Measurements from ENCODE around the gene APOL3. TPM values are rescaled to one million over a fixed set of nuclear protein-coding genes. Genes with fewer than 3 reads are reported as not detected.

Gene APOL3
- total and polyA plus RNA-seq, 2 of the 13 experiments (the other 11 are each of a cell fraction or from before 2014, with no cell fraction given): 3.8 to 5.4 TPM

DNA sequence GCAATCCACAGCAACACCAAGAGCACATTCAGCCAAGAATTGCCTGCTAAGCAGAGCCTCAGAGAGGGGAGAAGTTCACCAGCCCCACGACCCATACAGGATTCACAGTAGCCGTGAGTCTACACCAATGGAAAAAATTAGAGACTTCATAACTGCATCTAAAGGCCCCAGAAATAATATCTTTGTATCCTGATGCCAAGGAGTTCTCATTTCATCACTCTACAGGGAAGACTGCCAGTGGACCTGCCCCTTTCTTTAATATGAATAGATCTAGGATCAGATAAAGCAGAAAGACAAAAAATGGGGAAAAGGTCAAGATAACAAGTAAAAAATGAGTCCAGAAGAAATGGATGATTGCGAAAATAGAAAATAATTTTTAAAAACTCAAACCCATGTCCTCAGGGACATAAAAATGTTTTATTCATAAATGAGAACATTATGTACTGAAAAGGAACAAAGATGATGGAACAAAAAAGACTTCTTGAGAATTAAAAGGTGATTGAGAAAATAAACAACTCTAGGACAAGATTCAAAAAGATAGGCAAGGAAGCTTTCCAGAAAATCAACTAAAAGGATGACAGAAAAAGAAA lies 9.5 kb downstream of the APOL3 start:
- ATAC-seq (no peak), DNase-seq (ENCODE audit: low spot score) (no peak), FAIRE-seq (no peak)
- 87% methylated on average over 3 of the region's 3 CpGs for WGBS (ENCODE audit: low lambda C conversion rate)
- H2AFZ ChIP-seq (ENCODE audit: low read length): no peak overlapping the region
- no peak overlapping the region for H3K9ac ChIP-seq (ENCODE audit: insufficient read depth, low read depth, low read length)
- ChIA-PET POLR2A (no interaction called here), CTCF (ENCODE audit: low intra/inter-chr PET ratio, low total read pairs) (no interaction called here)
- H3K27me3 ChIP-seq (ENCODE audit: control insufficient read depth in 1 of 2, insufficient read depth in 2 of 2, low read length in 2 of 2): no peaks in the 10 kb centered on the region; a peak in 1 of 5 replicates
- intact Hi-C loops (cut with micrococcal nuclease; ENCODE audit: unreplicated experiment) (no loop called here), in situ Hi-C loops (cut with HindIII; ENCODE audit: extremely low pct_ligation_motif_present, low pct_unique_long_range_greater_than_20kb) (no loop called here)
- no peak overlapping the region for H3K27ac ChIP-seq (ENCODE audit: extremely low read length, insufficient read depth, low read length)
- H3K79me2 ChIP-seq (ENCODE audit: insufficient read depth, low read length): no peaks in the 10 kb centered on the region
- peaks cover 55% of the 10 kb centered on the region for H3K4me1 ChIP-seq (ENCODE audit: insufficient read depth, low read length)
- no peak overlapping the region for H3K4me2 ChIP-seq (ENCODE audit: low read depth, low read length)
- H3K9me3 ChIP-seq (ENCODE audit: low read length): peaks cover 8% of the 10 kb centered on the region; the same call in 1 of the 2 replicates
- H4K20me1 ChIP-seq (ENCODE audit: insufficient read depth, low read length): no peaks in the 10 kb centered on the region
- H3K4me3 ChIP-seq (replicated peaks in 1 of 3; ENCODE audit: insufficient read depth in 1 of 3, low read depth in 2 of 3, low read length in 3 of 3): no peak overlapping the region
- H3K36me3 ChIP-seq (replicated peaks in 1 of 2; ENCODE audit: control insufficient read depth in 1 of 2, insufficient read depth in 2 of 2, low read length in 2 of 2): no peaks in the 10 kb centered on the region
- no peak for TF ChIP-seq HOXA9 (CRISPR knock-in tag; IDR thresholded peaks at IDR 0.05; ENCODE audit: borderline replicate concordance)
- TF ChIP-seq, protein P1, sequence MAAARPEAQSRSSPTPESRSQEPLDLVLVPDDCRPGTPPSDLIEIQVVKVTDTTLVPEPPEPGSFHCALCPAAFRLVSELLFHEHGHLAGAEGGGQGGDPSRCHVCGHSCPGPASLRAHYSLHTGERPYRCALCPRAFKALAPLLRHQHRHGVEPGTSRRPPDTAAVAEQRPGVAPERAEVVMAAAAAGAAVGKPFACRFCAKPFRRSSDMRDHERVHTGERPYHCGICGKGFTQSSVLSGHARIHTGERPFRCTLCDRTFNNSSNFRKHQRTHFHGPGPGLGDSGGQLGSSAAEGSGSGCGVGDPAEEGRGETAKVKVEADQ (CRISPR knock-in tag; IDR thresholded peaks at IDR 0.05; ENCODE audit: borderline replicate concordance): no peak
- TF ChIP-seq CEBPZ (IDR thresholded peaks at IDR 0.05; ENCODE audit: low read length): no peak
- no peak for TF ChIP-seq TBP (CRISPR knock-in tag; IDR thresholded peaks at IDR 0.05)
- no peak for TF ChIP-seq HOXD1 (CRISPR knock-in tag; IDR thresholded peaks at IDR 0.05)
- no peak for TF ChIP-seq JUND (CRISPR knock-in tag; IDR thresholded peaks at IDR 0.05)
- no peak for TF ChIP-seq KLF9 (CRISPR knock-in tag; IDR thresholded peaks at IDR 0.05; ENCODE audit: low read depth)
- BruUV-seq (replicated peaks): no TSS peak

All from HepG2 (cell line).